Measurements from ENCODE around the gene DCC.

GRCh38 chr18:53534203-53534602 is 1194.2 kb downstream of the DCC start:
- TF ChIP-seq CTCF (IDR thresholded peaks at IDR 0.05) (no peak), POLR2A (IDR thresholded peaks at IDR 0.05) (no peak)

Measured in upper lobe of left lung (tissue), 4 donors.